GM23338 (cell line): ENCODE measurements around the gene PTMA.
"Not testable (repeated sequence)": the region's sequence is repeated elsewhere in the genome, so short reads cannot be mapped to it uniquely, and the experiment has no call there.

Experiments used
- CTCF ChIP-seq, 2 experiments: fragments of 200-600 bp in 1 of 2; sonication (generic) in 1 of 2; conservative IDR thresholded peaks; 2 replicates each; pipeline versions ENCODE4 v1.5.1 to v1.6.1; 2016 to 2017; ENCODE audit warnings: antibody characterized with exemption in 2 of 2, low read depth in 2 of 2, mild to moderate bottlenecking in 2 of 2, moderate library complexity in 1 of 2
- EZH2 ChIP-seq: fragments of 200-600 bp; sonication (generic); IDR thresholded peaks from one replicate; pipeline ENCODE4 v1.8.0; 2017; ENCODE audit warnings: antibody characterized with exemption, mild to moderate bottlenecking, low read depth; ENCODE audit not compliant: unreplicated experiment
- EZH2phosphoT487 ChIP-seq: fragments of 200-600 bp; sonication (generic); IDR thresholded peaks from one replicate; pipeline ENCODE4 v1.8.1; 2018; ENCODE audit warnings: antibody characterized with exemption; ENCODE audit not compliant: unreplicated experiment
- JUNB ChIP-seq: IDR thresholded peaks from one replicate; pipeline ENCODE4 v1.6.1; 2016; ENCODE audit warnings: antibody characterized with exemption; ENCODE audit not compliant: unreplicated experiment
- POLR2AphosphoS5 ChIP-seq: IDR thresholded peaks from 2 replicates; pipeline ENCODE4 v1.6.1; 2016; ENCODE audit warnings: antibody characterized with exemption, low read depth
- REST ChIP-seq: IDR thresholded peaks from one replicate; pipeline ENCODE4 v1.6.1; 2018; ENCODE audit warnings: antibody characterized with exemption; ENCODE audit not compliant: unreplicated experiment
- STAT1 ChIP-seq: IDR thresholded peaks from one replicate; pipeline ENCODE4 v1.6.1; 2016; ENCODE audit warnings: antibody characterized with exemption; ENCODE audit not compliant: unreplicated experiment
- ZNF462 ChIP-seq: fragments of 250-450 bp; sonication (Bioruptor Pico); IDR thresholded peaks from 2 replicates; pipeline ENCODE4 v1.5.0; 2020; ENCODE audit warnings: mild to moderate bottlenecking, moderate library complexity

GRCh38 chr2:231660073-231660472 is 48.3 kb upstream of the PTMA start:
- not testable (repeated sequence) for TF ChIP-seq CTCF (conservative IDR thresholded peaks at IDR 0.05; ENCODE audit: low read depth in 2 of 2); EZH2phosphoT487; POLR2AphosphoS5; JUNB; REST; EZH2; ZNF462 (CRISPR knock-in tag); STAT1
